ENCODE measurements around the gene CLDN11. TPM values are rescaled to one million over a fixed set of nuclear protein-coding genes. Genes with fewer than 3 reads are reported as not detected.

The CLDN11 gene
- total RNA-seq, 1 donor from 2014 or later: 12.3 TPM

DNA sequence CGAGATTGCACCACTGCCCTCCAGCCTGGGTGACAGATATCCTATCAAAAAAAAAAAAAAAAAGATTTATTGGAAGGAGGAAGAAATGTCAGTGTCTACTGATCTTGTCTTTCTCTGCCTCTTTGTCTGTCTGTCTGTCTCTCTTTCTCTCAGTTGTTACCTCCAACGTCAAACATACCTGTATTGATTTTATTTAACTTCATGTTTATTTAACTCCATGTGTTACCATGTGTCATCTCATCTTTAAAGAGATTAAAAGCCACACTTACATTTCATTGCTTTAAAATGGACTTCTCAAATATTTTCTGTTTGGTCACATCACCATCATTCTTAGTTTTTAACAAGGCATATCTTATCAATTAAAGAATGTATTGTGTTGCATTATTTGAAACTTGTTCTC, 9.4 kb downstream of the CLDN11 start:
- DNase-seq: no peak

GRCh38 chr3:170429050-170429449, 10.4 kb downstream of the CLDN11 start:
- no peak for DNase-seq

DNA sequence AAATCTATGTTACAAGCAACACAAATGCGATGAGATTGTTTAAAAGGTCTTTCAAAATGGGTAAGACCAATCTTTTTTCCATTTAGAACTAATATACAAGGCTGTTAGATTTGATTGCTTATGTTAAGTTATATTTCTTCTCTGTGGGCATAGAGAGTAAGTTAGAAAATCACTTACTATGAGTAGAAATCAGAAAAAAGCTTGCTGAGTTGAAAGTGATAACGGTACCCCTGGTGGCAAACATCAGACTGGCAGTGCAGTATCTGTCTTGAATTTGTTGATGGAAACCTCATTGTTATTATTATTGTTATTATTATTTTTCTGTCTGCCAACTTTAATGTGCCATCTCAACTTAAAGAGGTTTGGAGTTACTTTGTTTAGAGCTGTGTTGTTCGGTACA, 12.4 kb downstream of the CLDN11 start:
- DNase-seq: no peak

DNA sequence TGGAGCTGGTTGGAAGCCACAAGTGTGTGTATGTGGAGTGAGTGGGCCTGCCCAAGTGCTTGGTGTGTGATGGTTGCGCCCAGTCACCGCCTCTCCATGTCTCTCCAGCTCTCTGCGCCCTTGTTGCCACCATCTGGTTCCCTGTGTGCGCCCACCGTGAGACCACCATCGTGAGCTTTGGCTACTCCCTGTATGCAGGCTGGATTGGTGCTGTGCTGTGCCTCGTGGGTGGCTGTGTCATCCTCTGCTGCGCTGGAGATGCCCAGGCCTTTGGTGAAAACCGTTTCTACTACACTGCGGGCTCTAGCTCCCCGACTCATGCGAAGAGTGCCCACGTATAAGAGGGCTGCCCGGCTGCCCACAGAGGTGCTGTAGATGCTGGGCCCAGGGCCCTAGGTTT, 13.7 kb downstream of the CLDN11 start:
- no peak for DNase-seq

DNA sequence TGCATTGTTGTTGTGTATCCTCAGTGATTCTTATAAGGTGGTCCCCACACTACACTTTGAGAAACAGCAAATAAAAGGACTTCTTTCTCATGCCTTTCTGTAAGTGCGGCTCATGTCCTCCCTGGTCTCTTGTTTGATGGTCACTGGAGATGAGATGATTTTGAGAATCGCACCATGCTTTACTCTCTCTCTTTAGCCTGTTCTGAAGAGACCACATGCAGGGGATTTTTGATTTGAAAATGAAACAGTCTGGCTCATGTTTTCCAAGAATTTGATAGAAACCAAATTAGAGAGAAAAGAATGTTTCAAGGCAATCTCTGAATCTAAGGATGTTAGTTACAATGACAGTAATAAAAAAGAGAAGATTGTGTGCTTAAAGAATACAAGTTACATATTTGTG, 18.0 kb downstream of the CLDN11 start:
- no peak for DNase-seq

GRCh38 chr3:170437176-170437575, 18.5 kb downstream of the CLDN11 start:
- peak; percentile 62 for DNase-seq

DNA sequence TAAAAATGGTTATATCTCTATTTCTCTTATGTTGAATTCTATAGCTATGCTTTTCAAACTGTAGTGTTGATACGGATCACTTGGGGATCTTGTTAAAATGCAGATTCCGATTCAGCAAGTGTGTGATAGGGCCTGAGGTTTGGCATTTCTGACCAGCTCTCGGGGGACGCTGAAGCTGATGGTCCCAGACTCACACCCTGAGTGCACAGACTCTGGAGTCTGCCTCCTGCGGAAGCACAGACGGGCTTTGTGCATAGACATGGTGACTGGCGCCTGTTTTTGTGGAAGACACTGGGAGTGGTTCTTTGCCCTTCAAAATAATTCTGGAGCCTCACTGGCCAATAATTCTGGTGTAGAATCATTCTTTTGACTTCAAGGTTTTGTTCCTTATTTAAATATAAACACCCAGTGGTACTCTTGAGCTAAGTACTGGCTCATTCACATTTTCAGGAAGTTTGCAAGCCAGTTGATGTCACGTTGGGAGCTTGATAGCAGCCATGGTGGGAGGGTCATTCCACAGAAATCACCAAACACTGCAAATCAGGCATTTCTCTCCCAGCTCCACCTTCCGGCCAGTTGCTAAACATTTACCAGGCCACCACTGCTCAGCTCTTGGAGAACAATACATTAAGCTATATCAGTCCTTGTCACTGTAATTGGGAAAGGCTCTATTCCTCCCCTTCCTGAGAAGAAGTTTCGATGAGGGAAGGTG, 19.2 kb downstream of the CLDN11 start:
- DNase-seq: no peak

DNA sequence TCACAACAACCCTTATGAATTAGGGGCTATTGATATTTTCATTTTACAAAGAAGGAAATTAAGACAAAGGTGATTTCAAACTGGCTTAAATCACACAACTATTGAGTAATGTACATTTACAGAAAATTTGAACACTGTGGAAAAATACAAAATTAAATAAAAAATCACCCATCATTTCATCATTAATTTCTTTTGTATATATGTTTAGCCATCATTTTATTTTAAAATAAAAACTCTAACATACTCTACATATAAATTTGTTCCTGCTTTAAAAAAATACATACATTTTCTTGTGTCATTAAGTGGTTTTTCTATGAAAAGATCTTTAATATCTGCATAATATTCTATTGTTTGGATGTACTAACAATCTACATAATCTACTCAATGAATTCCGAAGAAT, 20.2 kb downstream of the CLDN11 start:
- no peak for DNase-seq

GRCh38 chr3:170440344-170440743, 21.7 kb downstream of the CLDN11 start:
- DNase-seq: no peak

GRCh38 chr3:170441412-170441811, 22.7 kb downstream of the CLDN11 start:
- no peak for DNase-seq

DNA sequence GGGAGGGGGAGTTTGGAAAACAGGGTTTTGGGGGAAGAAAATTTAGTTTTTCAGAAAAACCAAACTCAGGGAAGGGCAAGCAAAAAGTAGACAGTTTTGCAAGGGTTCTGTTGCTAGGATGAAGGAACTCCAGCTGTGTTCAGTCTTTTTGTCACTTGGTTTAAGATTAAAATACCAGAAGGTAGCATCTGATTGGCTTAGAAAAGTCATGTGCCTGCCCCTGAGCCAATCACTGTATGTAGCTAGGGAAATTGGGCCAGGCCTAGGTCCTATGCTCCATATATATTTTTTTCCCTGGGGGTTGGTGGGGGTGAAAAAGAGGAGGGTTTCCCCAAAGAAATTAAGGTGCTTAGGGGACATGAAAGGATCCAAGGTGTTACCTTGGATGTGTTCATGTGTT, 24.3 kb downstream of the CLDN11 start:
- DNase-seq: no peak

- no peak for DNase-seq
Observed at GRCh38 chr3:170443457-170443856, 24.8 kb downstream of the CLDN11 start.

GRCh38 chr3:170448584-170448983, 29.9 kb downstream of the CLDN11 start:
- no peak for DNase-seq

- no peak for DNase-seq
Observed at GRCh38 chr3:170450039-170450438, 31.4 kb downstream of the CLDN11 start.

GRCh38 chr3:170454509-170454908, 35.8 kb downstream of the CLDN11 start:
- no peak for DNase-seq

- no peak for DNase-seq
Observed at GRCh38 chr3:170458285-170458684, 39.6 kb downstream of the CLDN11 start.

- no peak for DNase-seq
Observed at GRCh38 chr3:170463011-170463410, 44.3 kb downstream of the CLDN11 start.

- no peak for DNase-seq
Observed at GRCh38 chr3:170465955-170466354, 47.3 kb downstream of the CLDN11 start.

DNA sequence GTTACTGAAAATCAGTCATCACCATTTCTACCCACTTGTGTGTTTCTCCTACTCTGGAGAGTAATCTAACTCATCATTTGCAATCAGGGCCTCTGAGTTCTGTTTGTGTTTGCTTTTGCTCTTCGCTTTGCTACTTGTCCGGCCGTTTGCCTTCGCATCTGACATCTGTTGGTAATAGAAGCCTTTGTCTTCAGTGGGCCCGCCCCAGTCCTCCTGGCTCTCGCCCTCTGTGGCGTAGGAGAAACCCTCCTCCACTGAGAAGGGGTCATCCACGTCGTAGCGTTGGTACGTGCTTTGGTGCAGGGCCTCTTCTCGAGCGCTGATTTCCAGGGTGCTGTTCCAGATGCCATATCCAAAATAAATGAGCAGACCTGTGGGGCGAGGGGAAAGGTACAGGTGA, 48.3 kb downstream of the CLDN11 start:
- DNase-seq: peak; percentile 41

DNA sequence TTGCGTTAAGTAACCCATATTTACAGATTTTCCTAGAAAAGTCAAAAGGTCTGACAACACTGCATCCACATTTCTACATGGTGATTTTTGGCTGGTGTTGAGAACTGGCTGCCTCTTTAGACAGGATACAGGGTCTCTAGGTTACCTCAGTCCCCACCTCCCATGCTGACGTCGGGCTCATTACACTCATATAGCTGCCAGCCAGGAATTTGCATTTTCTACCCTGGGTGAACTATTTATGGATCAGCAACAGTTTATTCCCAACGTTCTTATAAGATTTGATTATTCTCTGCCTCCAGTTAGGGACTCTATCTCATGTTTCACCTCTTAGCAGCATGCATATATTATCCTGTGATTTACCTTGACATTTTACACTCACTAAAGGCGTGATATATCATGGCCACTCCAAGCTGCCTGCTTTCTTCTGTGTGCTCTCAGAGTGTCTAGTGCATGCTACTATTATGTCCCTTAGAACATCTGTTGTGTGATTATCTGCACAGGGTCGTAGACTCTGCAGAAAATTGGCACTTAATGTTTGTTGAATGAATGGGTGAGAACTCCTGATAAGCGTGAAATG, 49.0 kb downstream of the CLDN11 start:
- DNase-seq: no peak

- no peak for DNase-seq
Observed at GRCh38 chr3:170469151-170470062, 50.7 kb downstream of the CLDN11 start.

DNA sequence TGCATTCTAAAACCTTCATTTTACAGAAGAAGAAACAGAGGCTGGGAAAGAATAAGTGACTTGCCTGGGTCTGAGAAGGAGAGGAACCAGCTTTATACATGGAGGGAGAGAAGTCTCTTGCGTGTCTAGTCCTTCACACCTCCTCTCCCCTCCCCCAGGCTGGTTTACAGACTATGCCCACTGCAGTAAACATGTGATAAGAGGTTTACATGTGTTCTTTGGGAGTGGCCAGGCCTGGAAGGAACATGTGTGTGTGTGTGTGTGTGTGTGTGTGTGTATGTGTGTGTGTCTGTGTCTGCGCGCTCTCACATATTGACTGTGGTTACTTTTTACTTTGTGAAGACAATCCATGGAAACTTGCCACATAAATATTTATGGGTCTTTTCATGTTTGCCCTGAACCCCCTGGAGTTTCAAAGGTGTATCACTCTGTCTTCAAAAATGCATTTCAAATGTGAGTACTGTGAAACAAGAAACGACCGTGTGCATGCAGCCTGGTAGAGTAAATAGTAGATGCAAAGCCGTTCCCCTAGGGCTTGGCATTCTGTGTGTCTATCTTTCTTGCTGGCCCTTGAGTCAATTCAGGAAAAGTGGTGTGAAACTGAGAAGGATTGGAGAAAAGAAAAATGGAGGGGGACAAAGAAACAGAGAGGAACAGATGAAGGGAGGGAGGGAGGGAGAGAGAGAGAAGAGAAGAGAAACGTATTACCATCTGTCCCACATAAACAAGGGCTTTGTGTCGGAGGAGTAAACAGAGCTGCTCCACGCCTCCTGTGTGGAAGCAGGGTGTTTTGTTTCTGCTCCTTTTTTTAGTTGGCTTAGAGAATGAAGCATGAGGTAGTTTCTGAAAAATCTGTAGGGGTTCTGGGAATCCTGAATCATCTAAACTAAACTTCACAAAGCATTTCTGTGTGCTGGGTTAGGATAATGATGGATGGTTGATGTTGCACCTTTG, 51.7 kb downstream of the CLDN11 start:
- DNase-seq: peak; percentile 45
